GM18870 (cell line): ENCODE data around the gene PKP2.

ENCODE experiments used
- ATAC-seq: cut with Tn5 transposase; IDR thresholded peaks from one replicate; pipeline ENCODE4 v1.9.1; 2021; ENCODE audit warnings: moderate library complexity; ENCODE audit not compliant: unreplicated experiment

The PKP2 gene

GRCh38 chr12:32896432-32897280 lies at the start of gene PKP2:
Gene PKP2, minus strand, starts transcription at chr12:32896777. Its CDS starts 46 bp downstream, at chr12:32896731.
- no peak for ATAC-seq

GRCh38 chr12:32944195-32944594 lies 47.6 kb upstream of the PKP2 start:
- no peak for ATAC-seq

GRCh38 chr12:32939801-32940200 lies 43.2 kb upstream of the PKP2 start:
- ATAC-seq: no peak

- ATAC-seq: no peak
Observed at GRCh38 chr12:32926963-32927362, 30.4 kb upstream of the PKP2 start.

- ATAC-seq: no peak
Observed at GRCh38 chr12:32926356-32926755, 29.8 kb upstream of the PKP2 start.

- no peak for ATAC-seq
Observed at GRCh38 chr12:32922546-32923297, 26.1 kb upstream of the PKP2 start.

- no peak for ATAC-seq
Observed at GRCh38 chr12:32921397-32921796, 24.8 kb upstream of the PKP2 start.

GRCh38 chr12:32920506-32921085 lies 24.0 kb upstream of the PKP2 start:
- ATAC-seq: no peak

GRCh38 chr12:32918890-32919801 lies 22.6 kb upstream of the PKP2 start:
- no peak for ATAC-seq

GRCh38 chr12:32917094-32917611 lies 20.6 kb upstream of the PKP2 start:
- no peak for ATAC-seq

- ATAC-seq: no peak
Observed at GRCh38 chr12:32907898-32908476, 11.4 kb upstream of the PKP2 start.

GRCh38 chr12:32907166-32907565 lies 10.6 kb upstream of the PKP2 start:
- no peak for ATAC-seq

- ATAC-seq: peak; percentile 99
Observed at GRCh38 chr12:32906399-32907165, 10.0 kb upstream of the PKP2 start.

GRCh38 chr12:32903763-32904162 lies 7.2 kb upstream of the PKP2 start:
- ATAC-seq: no peak

GRCh38 chr12:32903318-32903717 lies 6.7 kb upstream of the PKP2 start:
- ATAC-seq: no peak

- peak; percentile 34 for ATAC-seq
Observed at GRCh38 chr12:32902287-32902997, 5.9 kb upstream of the PKP2 start.

- no peak for ATAC-seq
Observed at GRCh38 chr12:32901553-32901952, 5.0 kb upstream of the PKP2 start.

- ATAC-seq: no peak
Observed at GRCh38 chr12:32897687-32898573, 1.4 kb upstream of the PKP2 start.
